Lower lobe of right lung (tissue), 2 donors: ENCODE measurements around the gene SSC5D. TPM values are rescaled to one million over a fixed set of nuclear protein-coding genes. Genes with fewer than 3 reads are reported as not detected.

Experiments used
- ATAC-seq, 2 donors: fragments of 200-7000 bp; cut with Tn5 transposase; one replicate each; pipeline ENCODE4 v1.9.1; 2020 to 2022; ENCODE audit warnings: mild to moderate bottlenecking in 2 of 2, moderate library complexity in 2 of 2
- DNase-seq: peaks from one replicate; pipeline ENCODE4 v3.0.0-alpha.2; 2020
- H3K27ac ChIP-seq: fragments of 200-600 bp; one replicate; pipeline ENCODE4 v1.8.0; 2022
- H3K27me3 ChIP-seq: fragments of 200-600 bp; one replicate; pipeline ENCODE4 v1.8.0; 2022; ENCODE audit warnings: low read depth
- H3K36me3 ChIP-seq: fragments of 200-600 bp; one replicate; pipeline ENCODE4 v1.8.0; 2022; ENCODE audit warnings: mild to moderate bottlenecking
- H3K4me1 ChIP-seq: fragments of 200-600 bp; one replicate; pipeline ENCODE4 v1.8.0; 2022
- H3K4me3 ChIP-seq: fragments of 200-600 bp; one replicate; pipeline ENCODE4 v1.8.0; 2022; ENCODE audit warnings: mild to moderate bottlenecking
- H3K9me3 ChIP-seq: fragments of 200-600 bp; one replicate; pipeline ENCODE4 v1.8.0; 2022
- intact Hi-C: fragments of 100-400 bp; cut with DNase I; formaldehyde crosslinking; loops from one replicate; pipeline ENCODE4 v1.11.0; 2022
- total RNA-seq: library from RNA; stranded (reverse); fragmentation: NEBNext Ultra II Directional; extraction: Animal tissue kit (Norgen Biotek cat#: 25700); gene quantifications from one replicate; pipeline ENCODE4 v1.2.1, GENCODE V29; 2021
- TF ChIP-seq, protein P1 (sequence below): fragments of 200-600 bp; IDR thresholded peaks from one replicate; pipeline ENCODE4 v1.8.0; 2022; ENCODE audit warnings: antibody characterized with exemption, mild to moderate bottlenecking
- donor health status: DM: no; HTN: yes; CAD: no; lungs with severe emphysema.

SSC5D gene
- total RNA-seq, 1 donor from 2014 or later, result 4.7 TPM

DNA sequence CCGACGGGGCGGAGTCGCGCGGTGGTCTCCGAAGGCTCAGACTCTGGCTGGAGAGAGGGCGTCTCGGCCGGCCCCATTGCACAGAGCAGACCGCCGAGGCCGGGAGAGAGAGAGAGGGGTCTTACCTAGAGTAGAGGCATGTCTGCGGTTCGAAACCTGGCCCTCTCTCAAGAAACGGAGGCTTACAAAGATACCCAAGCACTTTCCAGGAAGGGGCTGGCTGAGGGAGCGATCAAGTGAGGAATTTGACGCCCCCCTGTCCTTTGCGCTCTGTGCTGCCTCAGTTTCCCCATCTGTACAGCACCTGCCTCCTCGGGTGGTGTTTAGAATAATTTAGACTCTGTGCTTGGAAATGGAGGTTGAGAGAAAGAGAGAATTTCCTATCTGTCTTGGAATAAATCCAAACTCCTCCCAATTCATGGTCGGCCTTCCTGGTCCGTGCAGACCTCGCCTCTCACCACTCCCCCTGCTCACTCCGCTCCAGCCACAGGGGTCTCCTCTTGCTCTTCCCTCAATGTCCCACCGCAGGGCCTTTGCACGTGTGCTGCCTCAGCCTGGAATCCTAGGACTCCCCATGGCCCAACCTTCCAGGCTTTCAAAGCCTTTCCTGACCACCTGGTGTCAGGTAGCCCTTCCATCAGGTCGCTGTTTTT lies 26.1 kb upstream of the SSC5D start:
- intact Hi-C loops, result no loop called here
- H3K27ac ChIP-seq, result peak overlapping the region; percentile 83
- H3K27me3 ChIP-seq, result no peaks in the 10 kb centered on the region
- TF ChIP-seq, protein P1, sequence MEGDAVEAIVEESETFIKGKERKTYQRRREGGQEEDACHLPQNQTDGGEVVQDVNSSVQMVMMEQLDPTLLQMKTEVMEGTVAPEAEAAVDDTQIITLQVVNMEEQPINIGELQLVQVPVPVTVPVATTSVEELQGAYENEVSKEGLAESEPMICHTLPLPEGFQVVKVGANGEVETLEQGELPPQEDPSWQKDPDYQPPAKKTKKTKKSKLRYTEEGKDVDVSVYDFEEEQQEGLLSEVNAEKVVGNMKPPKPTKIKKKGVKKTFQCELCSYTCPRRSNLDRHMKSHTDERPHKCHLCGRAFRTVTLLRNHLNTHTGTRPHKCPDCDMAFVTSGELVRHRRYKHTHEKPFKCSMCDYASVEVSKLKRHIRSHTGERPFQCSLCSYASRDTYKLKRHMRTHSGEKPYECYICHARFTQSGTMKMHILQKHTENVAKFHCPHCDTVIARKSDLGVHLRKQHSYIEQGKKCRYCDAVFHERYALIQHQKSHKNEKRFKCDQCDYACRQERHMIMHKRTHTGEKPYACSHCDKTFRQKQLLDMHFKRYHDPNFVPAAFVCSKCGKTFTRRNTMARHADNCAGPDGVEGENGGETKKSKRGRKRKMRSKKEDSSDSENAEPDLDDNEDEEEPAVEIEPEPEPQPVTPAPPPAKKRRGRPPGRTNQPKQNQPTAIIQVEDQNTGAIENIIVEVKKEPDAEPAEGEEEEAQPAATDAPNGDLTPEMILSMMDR, result no peak
- H3K9me3 ChIP-seq, result no peaks in the 10 kb centered on the region
- H3K4me3 ChIP-seq, result peak overlapping the region; percentile 76
- H3K4me1 ChIP-seq, result peaks cover 21% of the 10 kb centered on the region
- ATAC-seq, result no peak
- no peak for DNase-seq
- no peaks in the 10 kb centered on the region for H3K36me3 ChIP-seq

DNA sequence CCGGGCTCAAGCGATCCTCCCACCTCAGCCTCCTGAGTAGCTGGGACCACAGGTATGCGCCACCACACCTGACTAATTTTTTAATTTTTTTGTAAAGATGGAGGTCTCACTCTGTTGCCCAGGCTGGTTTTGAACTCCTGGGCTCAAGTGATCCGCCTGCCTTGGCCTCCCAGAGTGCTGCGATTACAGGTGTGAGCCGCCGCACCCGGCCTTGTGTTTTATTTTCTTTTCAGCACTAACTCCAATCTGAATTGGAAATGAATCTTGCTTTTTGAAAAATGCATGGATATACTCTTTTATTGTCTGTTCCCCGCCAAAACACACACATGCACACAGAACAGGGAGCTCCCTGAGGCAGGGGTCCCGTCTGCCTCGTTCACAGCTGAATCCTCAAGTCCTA lies 25.5 kb upstream of the SSC5D start:
- Histone ChIP-seq H3K27me3 (no peaks in the 10 kb centered on the region), H3K4me1 (peaks cover 21% of the 10 kb centered on the region), H3K36me3 (no peaks in the 10 kb centered on the region), H3K27ac (no peak overlapping the region), H3K4me3 (no peak overlapping the region), H3K9me3 (no peaks in the 10 kb centered on the region)
- TF ChIP-seq, protein P1, result no peak
- ATAC-seq (no peak), DNase-seq (no peak)
- intact Hi-C loops, result no loop called here

DNA sequence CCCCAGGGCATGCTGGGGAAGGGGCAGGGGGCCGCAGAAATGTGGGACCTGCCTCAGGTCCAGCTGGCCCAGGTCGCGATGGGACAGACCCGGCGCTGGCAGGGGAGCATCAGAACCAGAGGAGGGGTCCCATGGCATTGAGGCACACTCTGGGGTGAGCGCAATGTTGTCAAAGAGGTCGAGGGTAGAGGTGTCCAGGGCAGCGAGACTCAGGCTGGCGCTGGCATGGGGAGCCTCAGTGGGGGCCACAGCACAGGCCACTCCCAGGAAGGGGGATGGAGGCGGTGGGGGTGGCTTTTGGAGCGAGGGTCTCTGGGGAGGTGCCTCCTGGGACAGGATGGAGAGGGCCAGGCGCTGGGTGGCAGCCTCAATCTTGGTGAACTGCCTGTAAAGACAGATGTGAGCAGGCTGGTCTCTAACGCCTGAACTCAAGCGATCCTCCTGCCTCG lies 24.6 kb upstream of the SSC5D start:
- H3K27me3 ChIP-seq, result no peaks in the 10 kb centered on the region
- peaks cover 21% of the 10 kb centered on the region for H3K4me1 ChIP-seq
- no peak for ATAC-seq
- H3K36me3 ChIP-seq, result no peaks in the 10 kb centered on the region
- H3K4me3 ChIP-seq, result no peak overlapping the region
- intact Hi-C loops, result no loop called here
- TF ChIP-seq, protein P1, result no peak
- H3K9me3 ChIP-seq, result no peaks in the 10 kb centered on the region
- no peak for DNase-seq
- H3K27ac ChIP-seq, result no peak overlapping the region

DNA sequence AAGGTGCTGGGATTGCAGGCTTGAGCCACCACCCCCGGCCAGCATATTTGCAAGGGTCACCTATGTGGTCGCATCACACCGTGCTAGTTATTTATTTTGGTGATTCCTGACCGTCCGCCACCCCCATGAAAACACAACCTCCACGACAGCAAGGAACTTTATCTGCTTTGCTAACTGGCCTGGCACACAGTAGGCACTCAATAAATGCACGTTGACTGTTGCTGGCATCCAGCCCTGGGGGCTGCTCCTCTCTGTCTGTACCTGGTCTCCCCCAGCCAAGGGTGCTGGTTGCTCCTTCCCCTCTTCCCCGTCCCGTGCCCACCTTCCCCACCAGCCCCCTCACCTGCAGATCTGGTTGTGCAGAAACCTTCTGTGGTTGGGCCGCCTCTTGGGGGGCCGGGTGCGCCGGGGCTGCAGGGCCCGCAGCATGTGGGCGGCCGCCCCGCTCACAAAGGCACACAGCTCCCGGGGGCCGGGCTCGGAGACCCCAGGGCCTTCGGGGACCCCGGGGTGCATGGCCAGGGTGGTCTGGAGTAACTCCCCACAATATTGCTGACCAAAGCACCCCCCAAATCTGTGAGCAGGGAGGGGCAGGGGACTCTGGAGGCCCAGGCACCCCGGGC lies 24.1 kb upstream of the SSC5D start:
- H3K27ac ChIP-seq, result no peak overlapping the region
- no peaks in the 10 kb centered on the region for H3K36me3 ChIP-seq
- TF ChIP-seq, protein P1, result no peak
- DNase-seq, result no peak
- H3K9me3 ChIP-seq, result no peaks in the 10 kb centered on the region
- H3K27me3 ChIP-seq, result no peaks in the 10 kb centered on the region
- no peak for ATAC-seq
- peaks cover 21% of the 10 kb centered on the region for H3K4me1 ChIP-seq
- no peak overlapping the region for H3K4me3 ChIP-seq
- intact Hi-C loops, result no loop called here

DNA sequence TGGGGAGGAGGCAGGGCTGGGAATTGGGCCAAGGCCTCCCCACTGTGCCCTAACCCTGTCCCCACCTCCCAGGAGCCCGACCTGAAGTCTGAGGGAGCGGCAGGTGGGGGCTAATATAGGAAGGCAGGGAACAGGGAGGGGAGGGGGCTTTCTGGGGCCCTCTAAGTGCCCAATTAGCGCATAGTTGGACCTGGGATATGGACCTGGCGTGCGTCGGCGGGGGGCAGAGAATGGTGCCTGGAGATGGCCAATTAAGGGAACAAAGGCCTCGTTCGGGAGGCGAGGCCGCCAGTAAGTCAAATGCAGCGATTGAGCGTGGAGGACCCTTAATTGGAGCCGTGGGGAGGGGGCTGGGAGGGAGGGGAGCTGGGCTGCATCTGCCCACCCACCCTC lies 23.6 kb upstream of the SSC5D start, which contains the start of gene C19orf85:
C19orf85 (minus strand) TSS at position 90 of the 393 bp plus-strand sequence. CDS start 197 bp downstream, outside the sequence.
- Histone ChIP-seq H3K4me3 (no peak within 1 kb of the TSS), H3K27me3 (no peaks in the 10 kb centered on the region), H3K9me3 (no peaks in the 10 kb centered on the region), H3K27ac (no peak within 1 kb of the TSS), H3K4me1 (peaks cover 19% of the 10 kb centered on the region), H3K36me3 (no peaks in the 10 kb centered on the region)
- intact Hi-C loops, result no loop called here
- no peak for ATAC-seq
- no peak for DNase-seq
- TF ChIP-seq, protein P1, result no peak
